ENCODE data around the gene SNX8.

GRCh38 chr7:2203766-2204300, 110.4 kb downstream of the SNX8 start:
- TF ChIP-seq CTCF (IDR thresholded peaks at IDR 0.05) (no peak), POLR2AphosphoS5 (IDR thresholded peaks at IDR 0.05) (no peak), POLR2A (IDR thresholded peaks at IDR 0.05) (no peak)
